HuH-7 (cell line): ENCODE measurements around the gene ZSCAN10.

Experiments used
- DNase-seq: peaks from one replicate; pipeline ENCODE4 v3.0.0; 2011; ENCODE audit warnings: low spot score

ZSCAN10 gene

DNA sequence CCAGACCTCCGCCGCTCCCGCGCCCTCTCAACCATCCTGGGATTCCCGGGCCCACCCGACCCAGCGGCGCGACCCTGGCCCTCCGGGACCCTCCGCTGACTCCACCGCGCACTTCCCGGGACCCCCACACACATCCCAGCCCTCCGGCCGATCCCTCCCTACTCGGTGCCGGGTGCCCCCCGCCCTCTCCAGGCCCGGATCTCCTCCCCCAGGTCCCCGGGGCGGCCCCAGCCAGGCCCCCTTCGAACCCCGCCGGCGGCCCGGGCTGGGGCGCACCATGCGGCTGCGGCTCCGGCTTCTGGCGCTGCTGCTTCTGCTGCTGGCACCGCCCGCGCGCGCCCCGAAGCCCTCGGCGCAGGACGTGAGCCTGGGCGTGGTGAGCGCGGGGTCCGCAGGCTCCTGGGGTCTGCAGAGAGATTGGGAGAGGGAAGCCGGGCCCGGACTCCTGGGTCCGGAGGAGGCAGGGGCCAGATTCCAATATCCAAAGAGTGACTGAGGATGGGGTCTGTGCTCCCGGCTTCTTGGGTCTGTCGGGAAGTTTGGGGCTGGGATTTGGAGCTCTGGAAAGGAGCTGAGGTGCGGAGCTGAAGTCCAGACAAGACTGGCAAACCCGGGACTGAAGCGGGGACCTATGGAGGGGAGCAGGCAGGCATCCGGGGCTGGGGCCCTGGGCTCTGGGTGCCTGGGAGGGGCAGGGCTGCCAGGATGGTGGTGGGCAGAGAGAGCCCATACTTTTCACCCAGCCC is 52.3 kb downstream of the ZSCAN10 start:
- DNase-seq = no peak

DNA sequence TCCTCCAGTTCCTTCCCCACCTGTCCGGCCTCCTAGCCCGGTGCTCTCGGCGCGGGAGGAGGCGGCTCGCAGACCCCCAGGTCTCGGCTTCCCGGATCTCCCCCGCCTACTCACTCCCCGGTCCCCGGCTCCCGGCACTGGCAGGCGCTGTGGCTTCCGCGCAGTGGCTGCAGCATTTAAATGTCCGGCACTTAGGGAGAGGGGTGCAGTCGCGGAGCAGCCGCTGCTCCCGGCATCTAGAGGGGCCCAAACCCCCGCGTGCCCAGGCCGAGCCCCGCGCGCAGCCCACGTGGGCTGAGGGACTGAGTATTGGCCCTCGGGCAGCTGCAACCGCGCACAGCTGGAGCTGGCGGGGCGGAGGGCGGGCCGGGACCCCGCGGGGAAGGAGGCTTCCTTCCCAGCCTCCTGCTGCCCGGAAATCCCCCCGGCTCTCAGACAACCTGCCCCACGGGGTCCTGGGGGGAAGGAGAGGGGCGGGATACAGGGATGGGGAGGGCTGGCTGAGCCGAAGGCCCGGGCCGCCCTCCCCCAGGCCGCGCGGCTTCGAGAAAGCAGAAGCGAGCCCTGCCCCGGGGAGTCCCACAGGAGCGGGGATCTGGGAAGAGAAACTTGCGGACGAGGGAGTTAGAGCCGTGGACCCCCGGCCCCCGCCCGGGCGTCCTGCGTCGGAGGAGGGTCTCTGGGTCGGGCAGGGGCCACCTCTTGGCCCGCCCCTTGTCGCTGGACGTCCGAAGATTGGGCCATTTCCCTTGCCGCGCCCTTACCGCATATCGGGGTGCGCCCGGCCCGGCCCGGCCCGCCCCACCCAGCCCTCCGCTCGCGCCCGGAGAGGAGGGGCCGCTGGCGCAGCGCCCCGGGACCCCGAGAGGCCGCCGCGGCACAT is 53.1 kb downstream of the ZSCAN10 start, which contains the start of gene MMP25:
Gene MMP25, plus strand, starts transcription at position 804 of the 883 bp plus-strand sequence. CDS start 357 bp downstream, outside the sequence.
- DNase-seq = peak; percentile 67

DNA sequence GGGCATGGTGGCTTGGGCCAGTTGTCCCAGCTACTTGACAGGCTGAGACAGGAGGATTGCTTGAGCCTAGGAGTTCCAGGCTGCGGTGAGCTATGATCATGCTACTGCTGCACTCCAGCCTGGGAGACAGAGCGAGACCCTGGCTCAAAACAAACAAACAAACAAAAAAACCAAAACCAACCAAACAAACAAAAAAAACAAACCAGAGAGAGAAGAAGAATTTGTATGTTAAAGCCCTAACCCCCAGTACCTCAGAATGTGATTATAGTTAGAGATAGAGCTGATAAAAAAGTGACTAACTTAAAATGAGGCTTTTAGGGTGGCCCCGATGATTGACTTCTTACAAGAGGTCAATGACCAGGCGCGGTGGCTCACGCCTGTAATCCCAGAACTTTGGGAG is 54.4 kb downstream of the ZSCAN10 start:
- DNase-seq = no peak

DNA sequence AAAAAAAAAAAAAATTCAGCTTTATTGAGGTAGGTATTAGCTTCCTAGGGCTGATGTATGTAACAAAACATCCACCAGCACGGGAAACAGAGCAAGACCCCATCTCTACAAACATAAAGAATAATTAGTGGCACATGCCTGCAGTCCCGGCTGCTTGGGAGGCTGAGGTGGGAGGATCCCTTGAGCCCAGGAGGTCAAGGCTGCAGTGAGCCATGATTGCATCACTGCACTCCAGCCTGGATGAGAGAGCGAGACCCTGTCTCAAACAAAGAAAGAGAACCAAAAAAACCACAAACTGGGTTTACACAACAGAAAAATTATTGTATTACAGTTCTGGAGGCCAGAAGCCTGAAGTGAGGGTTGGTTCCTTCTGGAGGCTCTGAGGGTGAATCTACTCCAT is 56.7 kb downstream of the ZSCAN10 start:
- DNase-seq = no peak

DNA sequence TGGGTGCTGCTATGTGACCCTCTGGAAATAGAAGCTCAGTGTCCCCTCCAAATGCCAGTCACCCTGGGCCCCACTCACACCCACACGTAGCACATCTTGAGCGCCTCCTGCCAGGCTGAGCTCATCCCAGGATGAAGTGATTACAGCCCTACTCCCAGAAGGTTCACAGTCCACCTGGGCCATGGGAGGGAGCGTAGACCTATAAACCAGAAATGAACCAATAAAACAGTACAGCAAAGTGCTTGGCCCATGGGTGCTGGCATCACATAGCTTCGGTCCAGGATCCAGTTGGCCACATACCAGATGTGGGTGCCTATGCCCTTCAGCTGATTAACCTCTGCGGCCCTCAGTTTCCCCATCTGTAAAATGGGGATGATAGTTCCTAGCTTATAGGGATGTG is 60.2 kb downstream of the ZSCAN10 start:
- DNase-seq = no peak
